ENCODE measurements around the gene CLIC1. TPM values are rescaled to one million over a fixed set of nuclear protein-coding genes. Genes with fewer than 3 reads are reported as not detected.

The CLIC1 gene
- total RNA-seq, 1 donor from 2014 or later, result 374 TPM

GRCh38 chr6:31706599-31706998, 29.7 kb downstream of the CLIC1 start, which contains the start of gene LY6G6F:
Gene LY6G6F (plus strand): TSS chr6:31706866. CDS start chr6:31706907, 41 bp downstream.
- TF ChIP-seq CTCF (IDR thresholded peaks at IDR 0.05), result no peak
- POLR2A ChIA-PET, result interaction anchor here (0.6 to 0.7 kb wide), 2 partner anchors 10 to 68 kb away, joined by 3 to 5 read pairs; no protein-coding TSS in a partner anchor
- H3K4me1 Mint-ChIP-seq, result peaks cover 28% of the 10 kb centered on the region
- no peaks in the 10 kb centered on the region for H3K27me3 Mint-ChIP-seq
- DNase-seq, result no peak
- no peaks in the 10 kb centered on the region for H3K9me3 Mint-ChIP-seq
- no peak within 1 kb of the TSS for H3K4me3 Mint-ChIP-seq
- CTCF ChIA-PET, result no interaction called here
- no peak within 1 kb of the TSS for H3K27ac Mint-ChIP-seq
- peaks cover 10% of the 10 kb centered on the region for H3K36me3 Mint-ChIP-seq (ENCODE audit: low read depth)
- ATAC-seq (ENCODE audit: low read depth), result no peak
- intact Hi-C loops (cut with micrococcal nuclease), result no loop called here

GRCh38 chr6:31705931-31706330, 30.4 kb downstream of the CLIC1 start:
- ATAC-seq (ENCODE audit: low read depth) (no peak), DNase-seq (no peak)
- peaks cover 30% of the 10 kb centered on the region for H3K4me1 Mint-ChIP-seq
- no peak overlapping the region for H3K27ac Mint-ChIP-seq
- no peaks in the 10 kb centered on the region for H3K27me3 Mint-ChIP-seq
- H3K36me3 Mint-ChIP-seq (ENCODE audit: low read depth), result peaks cover 16% of the 10 kb centered on the region
- POLR2A ChIA-PET, result interaction anchor here (0.6 kb wide), 1 partner anchor 84 kb away, joined by 5 read pairs; no protein-coding TSS in a partner anchor
- intact Hi-C loops (cut with micrococcal nuclease), result no loop called here
- no peaks in the 10 kb centered on the region for H3K9me3 Mint-ChIP-seq
- no peak for TF ChIP-seq CTCF (IDR thresholded peaks at IDR 0.05)
- CTCF ChIA-PET, result no interaction called here
- no peak overlapping the region for H3K4me3 Mint-ChIP-seq

- intact Hi-C loops (cut with micrococcal nuclease), result loop anchor here (1.0 to 2.0 kb wide), 9 partner anchors 22 to 156 kb away; partner anchors contain the start of genes BAG6, HSPA1B, LY6G5C and NFKBIL1
- Mint-ChIP-seq H3K36me3 (ENCODE audit: low read depth) (peaks cover 32% of the 10 kb centered on the region), H3K27ac (peak within 1 kb of the TSS; percentile 89), H3K4me1 (peaks cover 28% of the 10 kb centered on the region), H3K27me3 (no peaks in the 10 kb centered on the region), H3K4me3 (peak within 1 kb of the TSS; percentile 99), H3K9me3 (no peaks in the 10 kb centered on the region)
- ATAC-seq (ENCODE audit: low read depth) (peak; percentile 93), DNase-seq (peak; percentile 94)
- ChIA-PET CTCF (interaction anchor here (1.0 to 1.5 kb wide), 3 partner anchors 26 to 184 kb away, joined by 3 to 5 read pairs (median 3); partner anchors contain the start of gene BAG6), POLR2A (interaction anchor here (0.5 to 4.1 kb wide), 49 partner anchors 8 to 1586 kb away, joined by 3 to 32 read pairs (median 5); partner anchors contain the start of genes BAG6, C6orf47, CLIC1 and CSNK2B)
- TF ChIP-seq CTCF (IDR thresholded peaks at IDR 0.05), result no peak
Observed at GRCh38 chr6:31702819-31703716, 33.3 kb downstream of the CLIC1 start, which contains the start of gene ABHD16A. Gene ABHD16A (minus strand): TSS chr6:31703324. CDS start chr6:31703281, 43 bp downstream.

- intact Hi-C loops (cut with micrococcal nuclease), result loop anchor here (2.0 kb wide), 1 partner anchor 22 kb away; the partner anchor contains the start of gene LY6G5C
- no peak for TF ChIP-seq CTCF (IDR thresholded peaks at IDR 0.05)
- Mint-ChIP-seq H3K27me3 (no peaks in the 10 kb centered on the region), H3K36me3 (ENCODE audit: low read depth) (peaks cover 38% of the 10 kb centered on the region), H3K4me3 (peak overlapping the region; percentile 99), H3K4me1 (peaks cover 28% of the 10 kb centered on the region), H3K27ac (peak overlapping the region; percentile 89), H3K9me3 (no peaks in the 10 kb centered on the region)
- ChIA-PET CTCF (interaction anchor here (1.0 to 1.5 kb wide), 2 partner anchors 50 to 185 kb away, joined by 3 to 5 read pairs; partner anchors contain the start of gene BAG6), POLR2A (interaction anchor here (0.5 to 4.1 kb wide), 28 partner anchors 7 to 1569 kb away, joined by 3 to 32 read pairs (median 6); partner anchors contain the start of genes BAG6, CLIC1, DDAH2 and EHMT2)
- no peak for DNase-seq
- ATAC-seq (ENCODE audit: low read depth), result no peak
Observed at GRCh38 chr6:31702405-31702818, 33.9 kb downstream of the CLIC1 start.

Data from activated B cell treated with CpG ODN at 0.5 μM for 24 hours (primary cell).